Gastrocnemius medialis (tissue), 4 donors: Measurements from ENCODE around the gene MUS81. TPM values are rescaled to one million over a fixed set of nuclear protein-coding genes. Genes with fewer than 3 reads are reported as not detected.

Experiments
- ATAC-seq, 2 donors: fragments of 150-250 bp; one replicate each; pipeline ENCODE4 v1.9.1; 2016
- DNase-seq, 2 donors: peaks; one replicate each; pipeline ENCODE4 v3.0.0-alpha.2; 2019
- H3K27ac ChIP-seq, 4 donors: fragments of 200-600 bp; sonication (generic); 1 replicate in 1 of 4; 2 replicates in 3 of 4; pipeline ENCODE4 v1.5.1; 2016 to 2018; ENCODE audit warnings: mild to moderate bottlenecking in 2 of 4, moderate library complexity in 1 of 4
- H3K27me3 ChIP-seq, 3 donors: fragments of 200-600 bp; sonication (generic) in 2 of 3; 1 replicate in 1 of 3; 2 replicates in 2 of 3; pipeline versions ENCODE4 v1.5.1 to v1.6.0; 2016 to 2019; ENCODE audit warnings: mild to moderate bottlenecking in 1 of 3, moderate library complexity in 1 of 3
- H3K36me3 ChIP-seq, 2 donors: fragments of 200-600 bp; sonication (generic) in 1 of 2; one replicate each; pipeline ENCODE4 v1.5.1; 2017 to 2018
- H3K4me1 ChIP-seq, 2 donors: fragments of 200-600 bp; sonication (generic) in 1 of 2; one replicate each; pipeline ENCODE4 v1.5.1; 2016 to 2017; ENCODE audit warnings: mild to moderate bottlenecking in 2 of 2
- H3K4me3 ChIP-seq, 4 donors: fragments of 200-600 bp; sonication (generic) in 3 of 4; 1 replicate in 1 of 4; 2 replicates in 3 of 4; pipeline ENCODE4 v1.5.1; 2016 to 2019; ENCODE audit warnings: mild to moderate bottlenecking in 2 of 4
- H3K9me3 ChIP-seq, 3 donors: fragments of 200-600 bp; sonication (generic) in 2 of 3; 1 replicate in 1 of 3; 2 replicates in 2 of 3; pipeline ENCODE4 v1.5.1; 2016 to 2019
- CTCF ChIP-seq, 5 experiments: fragments of 450-650 bp in 3 of 5; fragments of 200-600 bp in 2 of 5; sonication (generic) in 2 of 5; IDR thresholded peaks in 4 of 5; conservative IDR thresholded peaks in 1 of 5; 1 replicate in 4 of 5; 2 replicates in 1 of 5; pipeline ENCODE4 v1.5.1; 2016 to 2019; ENCODE audit warnings: antibody characterized with exemption in 5 of 5, mild to moderate bottlenecking in 3 of 5, moderate library complexity in 3 of 5
- POLR2A ChIP-seq, 2 donors: fragments of 450-650 bp; IDR thresholded peaks; one replicate each; pipeline ENCODE4 v1.6.1; 2017; ENCODE audit warnings: antibody characterized with exemption in 2 of 2, mild to moderate bottlenecking in 2 of 2, moderate library complexity in 2 of 2
- in situ Hi-C, 4 donors: fragments of 200-750 bp; cut with MboI; loops; one replicate each; pipeline versions ENCODE4 v1.15.0 to v1.8.0; 2017; ENCODE audit warnings: low sequenced_read_pairs in 4 of 4
- intact Hi-C: fragments of 100-400 bp; cut with DNase I; formaldehyde crosslinking; loops from one replicate; pipeline ENCODE4 v1.15.1; 2023; ENCODE audit warnings: low total_unique reads
- total RNA-seq, 4 donors: library from RNA; depleted of rRNA; stranded (reverse); fragments of >200 nt; gene quantifications; one replicate each; pipeline versions ENCODE4 v1.1.0 to v1.2.3, GENCODE V29; 2016

MUS81 gene
- 10 to 100 TPM; 26.4 to 44.9 (median 34.8) TPM for total RNA-seq

- Histone ChIP-seq H3K36me3 (peaks cover 0 to 46% of the 10 kb centered on the region in 2 donors), H3K4me1 (peaks cover 32 to 35% of the 10 kb centered on the region in 2 donors), H3K27me3 (no peaks in the 10 kb centered on the region), H3K27ac (peak within 1 kb of the TSS; percentile 95 to 99 (median 96)), H3K9me3 (no peaks in the 10 kb centered on the region), H3K4me3 (peak within 1 kb of the TSS; percentile 88 to 98 (median 91))
- ATAC-seq: peak; percentile 68 to 69
- intact Hi-C loops (loop anchor here (1.0 to 2.0 kb wide), 2 partner anchors 13 to 100 kb away; partner anchors contain the start of gene SART1), in situ Hi-C loops (no loop called here)
- TF ChIP-seq CTCF (IDR thresholded peaks at IDR 0.05 in 4 of 5, conservative IDR thresholded peaks at IDR 0.05 in 1 of 5): peak; percentile 84 to 91 (median 90)
- peak; percentile 76 for TF ChIP-seq POLR2A (IDR thresholded peaks at IDR 0.05)
- peak; percentile 94 to 97 for DNase-seq
These were observed at the start of gene MUS81 for GRCh38 chr11:65860278-65861164. Gene MUS81 (plus strand): TSS chr11:65860433. CDS start chr11:65860754, 321 bp downstream.

GRCh38 chr11:65811764-65812475 is 48.3 kb upstream of the MUS81 start:
- Histone ChIP-seq H3K4me1 (no peaks in the 10 kb centered on the region), H3K27ac (no peak overlapping the region), H3K4me3 (no peak overlapping the region), H3K9me3 (no peaks in the 10 kb centered on the region), H3K36me3 (no peaks in the 10 kb centered on the region), H3K27me3 (peaks cover 11 to 26% (median 23%) of the 10 kb centered on the region in 3 donors)
- intact Hi-C loops (no loop called here), in situ Hi-C loops (no loop called here)
- no peak for DNase-seq
- no peak for ATAC-seq
- TF ChIP-seq CTCF (IDR thresholded peaks at IDR 0.05 in 4 of 5, conservative IDR thresholded peaks at IDR 0.05 in 1 of 5): no peak
- TF ChIP-seq POLR2A (IDR thresholded peaks at IDR 0.05): no peak

- no peak for DNase-seq
- TF ChIP-seq POLR2A (IDR thresholded peaks at IDR 0.05) (no peak), CTCF (IDR thresholded peaks at IDR 0.05 in 4 of 5, conservative IDR thresholded peaks at IDR 0.05 in 1 of 5) (no peak)
- H3K36me3 ChIP-seq: no peaks in the 10 kb centered on the region
- no peak overlapping the region for H3K27ac ChIP-seq
- ATAC-seq: no peak
- no peaks in the 10 kb centered on the region for H3K9me3 ChIP-seq
- H3K4me3 ChIP-seq: no peak overlapping the region
- peaks cover 0 to 7% (median 6%) of the 10 kb centered on the region in 3 donors for H3K27me3 ChIP-seq
- H3K4me1 ChIP-seq: peaks cover 5 to 6% of the 10 kb centered on the region in 2 donors
- intact Hi-C loops (no loop called here), in situ Hi-C loops (no loop called here)
These were observed 45.9 kb upstream of the MUS81 start for GRCh38 chr11:65814131-65814985.

GRCh38 chr11:65814986-65815565 is 45.2 kb upstream of the MUS81 start:
- Histone ChIP-seq H3K4me1 (peaks cover 5 to 6% of the 10 kb centered on the region in 2 donors), H3K27me3 (peaks cover 0 to 7% (median 5%) of the 10 kb centered on the region in 3 donors), H3K36me3 (no peaks in the 10 kb centered on the region), H3K4me3 (no peak overlapping the region), H3K9me3 (no peaks in the 10 kb centered on the region), H3K27ac (no peak overlapping the region)
- intact Hi-C loops: no loop called here
- in situ Hi-C loops: loop anchor here in 3 of 4 donors (5.0 kb wide), 2 partner anchors 43 to 103 kb away; partner anchors contain the start of gene KAT5 (in 2 of the 3)
- TF ChIP-seq CTCF (IDR thresholded peaks at IDR 0.05 in 4 of 5, conservative IDR thresholded peaks at IDR 0.05 in 1 of 5) (no peak), POLR2A (IDR thresholded peaks at IDR 0.05) (no peak)
- DNase-seq: no peak
- ATAC-seq: no peak
